GM12878 (cell line): ENCODE data around the gene NAV2. TPM values are rescaled to one million over a fixed set of nuclear protein-coding genes. Genes with fewer than 3 reads are reported as not detected.

ENCODE experiments used
- ATAC-seq: fragments of 200-7000 bp; cut with Tn5 transposase; 3 replicates; pipeline ENCODE4 v1.9.1; 2020; ENCODE audit warnings: mild to moderate bottlenecking, moderate library complexity
- BruUV-seq: library from RNA; stranded (reverse); fragments of 400-500 nt; replicated peaks from 2 replicates; lab custom pipeline; 2021; lab: Mats Ljungman, UMichigan
- CTCF ChIA-PET: fragments of 300-600 bp; sonication (Branson Sonifier 250); formaldehyde crosslinking; extraction: SDS; loops from one replicate; lab custom pipeline; 2021; ENCODE audit warnings: inconsistent platforms; lab: Yijun Ruan, JAX
- POLR2A ChIA-PET: fragments of 350-600 bp; formaldehyde crosslinking; extraction: SDS; loops from one replicate; lab custom pipeline; 2021; ENCODE audit warnings: inconsistent platforms; lab: Charles Lee
- RAD21 ChIA-PET: fragments of 300-600 bp; sonication (Branson Sonifier 250); formaldehyde crosslinking; loops from one replicate; lab custom pipeline; 2023; ENCODE audit warnings: antibody characterized with exemption; ENCODE audit not compliant: unreplicated experiment; lab: Charles Lee
- SMC1A ChIA-PET: fragments of 300-600 bp; sonication (Branson Sonifier 250); formaldehyde crosslinking; loops from one replicate; lab custom pipeline; 2023; ENCODE audit not compliant: unreplicated experiment, uncharacterized antibody; lab: Charles Lee
- DNase-seq: peaks from one replicate; pipeline ENCODE4 v3.0.0-alpha.2; 2011; ENCODE audit warnings: low read depth, low spot score
- FAIRE-seq: peaks from 3 replicates; lab custom pipeline; 2011; peaks lifted over from hg19 to GRCh38; lab: Jason Lieb, UNC
- H2AFZ ChIP-seq: 2 replicates; pipeline ENCODE4 v1.6.0; 2011; ENCODE audit warnings: low read depth, low read length, control low read depth; ENCODE audit not compliant: control insufficient read depth
- H3K27ac ChIP-seq: 2 replicates; pipeline ENCODE4 v1.5.1; 2011; ENCODE audit warnings: control low read depth; ENCODE audit not compliant: control insufficient read depth, insufficient read depth
- H3K27me3 ChIP-seq, 2 experiments: replicated peaks in 1 of 2; 2 replicates each; pipeline versions ENCODE4 v1.6.0 to v1.6.1; 2011; ENCODE audit warnings: low read length in 1 of 2; ENCODE audit not compliant: control insufficient read depth in 2 of 2, insufficient read depth in 2 of 2
- H3K36me3 ChIP-seq, 2 experiments: 2 replicates each; pipeline ENCODE4 v1.5.1; 2011; ENCODE audit warnings: low read length in 1 of 2; ENCODE audit not compliant: control insufficient read depth in 2 of 2, insufficient read depth in 2 of 2
- H3K4me1 ChIP-seq: 2 replicates; pipeline ENCODE4 v1.6.1; 2011; ENCODE audit warnings: mild to moderate bottlenecking, low read length, moderate library complexity, mixed read lengths; ENCODE audit not compliant: control insufficient read depth, insufficient read depth
- H3K4me2 ChIP-seq: 2 replicates; pipeline ENCODE4 v1.6.0; 2011; ENCODE audit warnings: control low read depth; ENCODE audit not compliant: control insufficient read depth, insufficient read depth
- H3K4me3 ChIP-seq: fragments of 200-600 bp; sonication (generic); 2 replicates; pipeline ENCODE4 v1.5.1; 2016
- H3K79me2 ChIP-seq: 2 replicates; pipeline ENCODE4 v1.6.0; 2011; ENCODE audit warnings: low read length; ENCODE audit not compliant: control insufficient read depth, insufficient read depth
- H3K9ac ChIP-seq: 2 replicates; pipeline ENCODE4 v1.8.0; 2011; ENCODE audit warnings: low read length, control low read depth, mixed read lengths; ENCODE audit not compliant: control insufficient read depth, insufficient read depth
- H3K9me3 ChIP-seq: replicated peaks from 3 replicates; pipeline ENCODE4 v1.5.1; 2011; ENCODE audit warnings: mild to moderate bottlenecking, low read length; ENCODE audit not compliant: control insufficient read depth, insufficient read depth
- H4K20me1 ChIP-seq: 2 replicates; pipeline ENCODE4 v1.6.0; 2011; ENCODE audit not compliant: control insufficient read depth, insufficient read depth
- BHLHE40 ChIP-seq, 2 experiments: fragments of 450-650 bp in 1 of 2; IDR thresholded peaks; 2 replicates each; pipeline ENCODE4 v1.6.1; 2011 to 2017; ENCODE audit warnings: low read depth in 2 of 2, borderline replicate concordance in 1 of 2, improper control_type of control experiment in 1 of 2, low read length in 1 of 2, mild to moderate bottlenecking in 1 of 2
- CEBPB ChIP-seq, 2 experiments: fragments of 150-350 bp in 1 of 2; IDR thresholded peaks; 2 replicates each; pipeline ENCODE4 v1.6.1; 2012 to 2014; ENCODE audit warnings: low read depth in 2 of 2, low read length in 2 of 2, borderline replicate concordance in 1 of 2, inconsistent platforms in 1 of 2
- CHD1 ChIP-seq: IDR thresholded peaks from 2 replicates; pipeline ENCODE4 v1.6.1; 2012; ENCODE audit warnings: low read depth, low read length, improper control_type of control experiment
- CHD2 ChIP-seq: IDR thresholded peaks from 2 replicates; pipeline ENCODE4 v1.6.1; 2011; ENCODE audit warnings: low read depth, low read length, improper control_type of control experiment, borderline replicate concordance
- CREM ChIP-seq: IDR thresholded peaks from 2 replicates; pipeline ENCODE4 v1.6.1; 2014; ENCODE audit warnings: antibody characterized with exemption, low read depth
- MEF2A ChIP-seq: IDR thresholded peaks from 2 replicates; pipeline ENCODE4 v1.6.1; 2011; ENCODE audit warnings: low read depth, mild to moderate bottlenecking, low read length, moderate library complexity; ENCODE audit not compliant: insufficient read depth
- NR2C1 ChIP-seq: fragments of 450-650 bp; IDR thresholded peaks from 2 replicates; pipeline ENCODE4 v1.6.1; 2017; ENCODE audit warnings: antibody characterized with exemption, mild to moderate bottlenecking, moderate library complexity
- NRF1 ChIP-seq: conservative IDR thresholded peaks from 2 replicates; pipeline ENCODE4 v1.6.1; 2011; ENCODE audit warnings: mild to moderate bottlenecking, low read depth, low read length, improper control_type of control experiment
- POLR2AphosphoS5 ChIP-seq: IDR thresholded peaks from 2 replicates; pipeline ENCODE4 v1.6.1; 2011; ENCODE audit warnings: mild to moderate bottlenecking, low read length, inconsistent platforms
- SRF ChIP-seq, 2 experiments: IDR thresholded peaks; 2 replicates each; pipeline ENCODE4 v1.6.1; 2011; ENCODE audit warnings: low read depth in 2 of 2, low read length in 2 of 2, mild to moderate bottlenecking in 1 of 2, moderate library complexity in 1 of 2
- SUPT20H ChIP-seq: IDR thresholded peaks from 2 replicates; pipeline ENCODE4 v1.6.1; 2011; ENCODE audit warnings: low read depth, mild to moderate bottlenecking, low read length, moderate library complexity, borderline replicate concordance; ENCODE audit not compliant: control insufficient read depth
- WRNIP1 ChIP-seq: IDR thresholded peaks from 2 replicates; pipeline ENCODE4 v1.6.1; 2011; ENCODE audit warnings: low read depth, low read length, improper control_type of control experiment, borderline replicate concordance
- WGBS: methylation state at CpG from one replicate; pipeline ENCODE4 v1.1.6; 2016; ENCODE audit warnings: low lambda C conversion rate; ENCODE audit not compliant: insufficient replicate concordance, insufficient coverage; ENCODE audit errors: missing lambda C conversion rate; 5-methylcytosine and 5-hydroxymethylcytosine counted together
- in situ Hi-C: fragments of 300-500 bp; cut with MboI; formaldehyde crosslinking; loops from 9 replicates; pipeline ENCODE4 v1.14.3; 2018; ENCODE audit warnings: mixed read lengths
- intact Hi-C: fragments of 100-400 bp; cut with micrococcal nuclease; formaldehyde crosslinking; loops from one replicate; pipeline ENCODE4 v1.14.2; 2022; ENCODE audit not compliant: unreplicated experiment
- polyA plus RNA-seq, 11 experiments: library from polyadenylated mRNA; depleted of rRNA in 4 of 11; unstranded in 6 of 11; stranded (reverse) in 5 of 11; fragments of >200 nt; fragmentation: Nextera tagmentation in 4 of 11; fragmentation: Illumina TruSeq in 1 of 11; extraction: Ambion mirVana in 4 of 11; extraction: Trizol in 1 of 11; gene quantifications; 1 replicate in 1 of 11; 2 replicates in 10 of 11; pipeline versions ENCODE4 v1.2.1 to v1.2.3, GENCODE V29; 2011 to 2016; ENCODE audit warnings: inconsistent platforms in 2 of 11, missing spikeins in 2 of 11, low read depth in 1 of 11
- total RNA-seq, 4 experiments: library from RNA; depleted of rRNA in 3 of 4; stranded (reverse); fragments of >200 nt in 3 of 4; fragmentation: Illumina TruSeq in 1 of 4; extraction: Trizol in 1 of 4; gene quantifications; 2 replicates each; pipeline versions ENCODE4 v1.2.1 to v1.2.3, GENCODE V29; 2013 to 2021
- TF ChIP-seq, protein P1 (sequence below): fragments of 450-650 bp; IDR thresholded peaks from 2 replicates; pipeline ENCODE4 v1.6.1; 2016; ENCODE audit warnings: mild to moderate bottlenecking
- TF ChIP-seq, protein P2 (sequence below): IDR thresholded peaks from 2 replicates; pipeline ENCODE4 v1.6.1; 2011; ENCODE audit warnings: mild to moderate bottlenecking, low read depth, low read length, moderate library complexity; ENCODE audit not compliant: insufficient replicate concordance
- TF ChIP-seq, protein P3 (sequence below): IDR thresholded peaks from 2 replicates; pipeline ENCODE4 v1.6.1; 2012; ENCODE audit warnings: low read depth, low read length, improper control_type of control experiment

NAV2 gene
- total and polyA plus RNA-seq, 10 of the 15 experiments (the other 5 are each of a cell fraction or from before 2014, with no cell fraction given): 0.35 to 6.1 (median 1.1) TPM

GRCh38 chr11:20048707-20049106 is 336.1 kb downstream of the NAV2 start (continued):
- TF ChIP-seq, protein P1, sequence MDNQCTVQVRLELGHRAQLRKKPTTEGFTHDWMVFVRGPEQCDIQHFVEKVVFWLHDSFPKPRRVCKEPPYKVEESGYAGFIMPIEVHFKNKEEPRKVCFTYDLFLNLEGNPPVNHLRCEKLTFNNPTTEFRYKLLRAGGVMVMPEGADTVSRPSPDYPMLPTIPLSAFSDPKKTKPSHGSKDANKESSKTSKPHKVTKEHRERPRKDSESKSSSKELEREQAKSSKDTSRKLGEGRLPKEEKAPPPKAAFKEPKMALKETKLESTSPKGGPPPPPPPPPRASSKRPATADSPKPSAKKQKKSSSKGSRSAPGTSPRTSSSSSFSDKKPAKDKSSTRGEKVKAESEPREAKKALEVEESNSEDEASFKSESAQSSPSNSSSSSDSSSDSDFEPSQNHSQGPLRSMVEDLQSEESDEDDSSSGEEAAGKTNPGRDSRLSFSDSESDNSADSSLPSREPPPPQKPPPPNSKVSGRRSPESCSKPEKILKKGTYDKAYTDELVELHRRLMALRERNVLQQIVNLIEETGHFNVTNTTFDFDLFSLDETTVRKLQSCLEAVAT: no peak
- TF ChIP-seq CREM (no peak), CEBPB (IDR thresholded peaks at IDR 0.05; ENCODE audit: borderline replicate concordance in 1 of 2, low read depth in 2 of 2, low read length in 2 of 2) (no peak), CHD1 (no peak), SRF (IDR thresholded peaks at IDR 0.05; ENCODE audit: low read depth in 2 of 2, low read length in 2 of 2) (no peak), NRF1 (no peak), WRNIP1 (no peak)
- TF ChIP-seq, protein P2, sequence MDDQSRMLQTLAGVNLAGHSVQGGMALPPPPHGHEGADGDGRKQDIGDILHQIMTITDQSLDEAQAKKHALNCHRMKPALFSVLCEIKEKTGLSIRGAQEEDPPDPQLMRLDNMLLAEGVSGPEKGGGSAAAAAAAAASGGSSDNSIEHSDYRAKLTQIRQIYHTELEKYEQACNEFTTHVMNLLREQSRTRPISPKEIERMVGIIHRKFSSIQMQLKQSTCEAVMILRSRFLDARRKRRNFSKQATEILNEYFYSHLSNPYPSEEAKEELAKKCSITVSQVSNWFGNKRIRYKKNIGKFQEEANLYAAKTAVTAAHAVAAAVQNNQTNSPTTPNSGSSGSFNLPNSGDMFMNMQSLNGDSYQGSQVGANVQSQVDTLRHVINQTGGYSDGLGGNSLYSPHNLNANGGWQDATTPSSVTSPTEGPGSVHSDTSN: no peak

- H3K9ac ChIP-seq: no peak overlapping the region
- H3K27me3 ChIP-seq: no peaks in the 10 kb centered on the region
- BruUV-seq: no TSS peak
- no peak for ATAC-seq
- H3K9me3 ChIP-seq: no peaks in the 10 kb centered on the region
- no peaks in the 10 kb centered on the region for H3K36me3 ChIP-seq
- in situ Hi-C loops: no loop called here
- no peak overlapping the region for H3K27ac ChIP-seq
- no peaks in the 10 kb centered on the region for H4K20me1 ChIP-seq
- SMC1A ChIA-PET: interaction anchor here (0.7 kb wide), 1 partner anchor 891 kb away, joined by 3 read pairs; no protein-coding TSS in a partner anchor
- no peak for FAIRE-seq
- WGBS: 3% methylated on average over 2 of the region's 2 CpGs
- DNase-seq: no peak
- H3K79me2 ChIP-seq: no peaks in the 10 kb centered on the region
- H3K4me2 ChIP-seq: no peak overlapping the region
- RAD21 ChIA-PET: no interaction called here
- POLR2A ChIA-PET: no interaction called here
- intact Hi-C loops: no loop called here
- CTCF ChIA-PET: no interaction called here
- no peak overlapping the region for H2AFZ ChIP-seq
- H3K4me3 ChIP-seq: no peak overlapping the region
- no peaks in the 10 kb centered on the region for H3K4me1 ChIP-seq
- no peak for TF ChIP-seq MEF2A
- no peak for TF ChIP-seq SUPT20H
- TF ChIP-seq CHD2: no peak
- TF ChIP-seq, protein P2: no peak
- TF ChIP-seq NR2C1: no peak
- no peak for TF ChIP-seq BHLHE40 (IDR thresholded peaks at IDR 0.05; ENCODE audit: borderline replicate concordance in 1 of 2, low read depth in 2 of 2, low read length in 1 of 2)
- TF ChIP-seq, protein P3, sequence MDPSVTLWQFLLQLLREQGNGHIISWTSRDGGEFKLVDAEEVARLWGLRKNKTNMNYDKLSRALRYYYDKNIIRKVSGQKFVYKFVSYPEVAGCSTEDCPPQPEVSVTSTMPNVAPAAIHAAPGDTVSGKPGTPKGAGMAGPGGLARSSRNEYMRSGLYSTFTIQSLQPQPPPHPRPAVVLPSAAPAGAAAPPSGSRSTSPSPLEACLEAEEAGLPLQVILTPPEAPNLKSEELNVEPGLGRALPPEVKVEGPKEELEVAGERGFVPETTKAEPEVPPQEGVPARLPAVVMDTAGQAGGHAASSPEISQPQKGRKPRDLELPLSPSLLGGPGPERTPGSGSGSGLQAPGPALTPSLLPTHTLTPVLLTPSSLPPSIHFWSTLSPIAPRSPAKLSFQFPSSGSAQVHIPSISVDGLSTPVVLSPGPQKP: no peak
- no peak for TF ChIP-seq POLR2AphosphoS5
These were observed 336.6 kb downstream of the NAV2 start for GRCh38 chr11:20049231-20049630.
